Measurements from ENCODE around the gene TSPAN5.

Gene TSPAN5

DNA sequence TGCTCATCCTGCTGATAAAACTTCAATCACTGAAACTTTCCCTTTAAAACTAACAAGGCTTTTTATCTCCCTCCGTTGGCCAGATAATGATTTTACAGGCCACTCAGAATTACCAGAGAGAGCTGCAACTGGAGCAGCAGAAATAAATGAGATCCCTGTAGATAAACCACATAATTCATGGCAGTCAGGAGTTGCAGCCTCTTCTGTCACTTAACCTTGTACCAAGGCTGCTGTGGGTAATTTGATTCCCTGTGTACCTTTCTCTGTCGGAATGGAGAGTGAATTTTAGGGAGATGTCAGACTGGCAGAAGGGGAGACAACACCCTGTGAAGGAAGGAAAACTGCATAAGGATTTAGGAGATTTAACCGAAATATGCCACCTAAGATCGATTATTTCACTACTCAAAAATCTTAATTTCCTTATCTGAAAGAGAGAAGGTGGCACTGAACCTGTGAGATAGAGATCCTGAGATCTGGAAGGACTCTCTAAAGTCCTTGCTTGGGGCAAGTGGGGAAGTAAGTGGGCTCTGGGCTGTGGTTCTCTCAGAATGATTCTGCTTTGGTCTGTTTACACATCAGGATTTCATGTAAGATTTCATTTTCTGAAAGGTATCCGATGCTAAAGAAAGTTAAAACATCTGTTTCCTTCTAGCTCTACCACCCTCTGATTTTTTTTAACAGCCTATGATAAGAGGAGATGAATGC, 14.3 kb upstream of the TSPAN5 start:
- no peak for DNase-seq

DNA sequence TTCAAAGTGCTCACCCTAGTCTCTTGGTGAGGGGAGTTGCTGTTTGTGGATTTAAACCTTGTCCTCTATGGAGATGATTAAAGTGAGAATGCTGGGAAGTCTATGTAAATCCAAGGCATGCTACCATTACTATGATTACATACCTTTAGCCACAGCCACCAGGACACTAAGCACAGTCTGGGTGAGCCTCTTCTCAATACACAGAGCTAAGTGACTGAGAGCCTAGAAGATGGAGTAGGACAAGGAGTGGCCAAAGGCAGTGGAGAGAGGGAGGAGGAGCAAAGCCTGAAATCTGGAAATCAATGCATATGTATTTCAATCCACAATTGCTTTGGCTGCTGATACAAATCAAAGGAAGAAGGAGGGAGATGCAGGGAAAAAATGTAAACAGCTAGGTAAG, 12.7 kb upstream of the TSPAN5 start:
- DNase-seq: no peak

DNA sequence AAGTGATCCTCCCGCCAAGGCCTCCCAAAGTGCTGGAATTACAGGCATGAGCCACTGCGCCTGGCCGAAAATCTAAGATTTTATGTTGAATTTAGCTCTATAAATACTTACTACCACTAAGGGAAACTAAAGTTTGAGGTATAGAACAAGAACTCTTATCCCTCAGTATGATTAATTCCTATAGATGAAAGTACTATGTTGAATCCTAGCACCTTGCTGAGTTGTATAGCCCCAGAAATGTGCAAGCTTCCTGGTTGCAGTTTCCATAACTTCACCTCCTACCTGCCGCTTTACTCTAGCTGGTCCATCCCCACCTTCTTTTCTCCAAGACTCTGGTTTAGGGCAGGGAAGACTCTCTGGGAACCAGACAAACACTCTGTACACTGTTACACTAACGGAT, 11.8 kb upstream of the TSPAN5 start:
- DNase-seq: no peak

DNA sequence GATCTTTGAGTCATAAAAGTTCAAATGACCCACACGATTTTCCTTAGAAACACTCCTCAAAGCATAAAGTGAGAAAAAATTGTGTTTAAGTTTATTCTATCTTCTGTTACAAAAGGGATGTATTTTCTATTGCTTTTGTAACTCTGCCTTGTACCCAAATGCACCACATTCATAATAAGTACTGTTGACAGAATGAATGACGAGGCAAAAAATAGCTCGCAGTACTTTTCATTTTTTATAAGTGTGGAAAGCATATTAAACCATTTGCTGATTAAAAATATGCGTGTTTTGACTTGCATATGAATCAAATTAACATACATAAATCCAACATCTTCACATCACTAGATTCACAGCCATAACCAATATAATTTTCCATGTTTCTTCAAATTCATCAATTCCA, 11.2 kb upstream of the TSPAN5 start:
- DNase-seq: no peak

DNA sequence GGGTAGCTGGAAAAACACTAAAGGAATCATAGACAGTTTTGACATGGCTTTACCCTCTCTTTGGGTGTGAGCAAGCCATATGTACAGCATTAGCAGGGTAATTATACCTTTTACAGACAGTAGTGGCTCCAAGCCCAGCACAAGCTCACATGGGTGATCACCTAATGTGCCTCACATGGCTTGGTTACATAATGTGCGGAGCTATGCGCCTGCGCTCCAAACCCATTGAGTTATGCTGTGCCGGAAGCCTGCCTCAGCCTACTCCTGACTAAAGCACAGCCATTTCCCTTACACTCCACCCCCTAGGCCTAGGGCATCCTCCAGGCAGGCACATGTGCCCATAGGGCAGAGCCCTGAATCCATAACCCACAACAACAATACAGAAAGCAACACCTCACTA, 6.5 kb upstream of the TSPAN5 start:
- no peak for DNase-seq

DNA sequence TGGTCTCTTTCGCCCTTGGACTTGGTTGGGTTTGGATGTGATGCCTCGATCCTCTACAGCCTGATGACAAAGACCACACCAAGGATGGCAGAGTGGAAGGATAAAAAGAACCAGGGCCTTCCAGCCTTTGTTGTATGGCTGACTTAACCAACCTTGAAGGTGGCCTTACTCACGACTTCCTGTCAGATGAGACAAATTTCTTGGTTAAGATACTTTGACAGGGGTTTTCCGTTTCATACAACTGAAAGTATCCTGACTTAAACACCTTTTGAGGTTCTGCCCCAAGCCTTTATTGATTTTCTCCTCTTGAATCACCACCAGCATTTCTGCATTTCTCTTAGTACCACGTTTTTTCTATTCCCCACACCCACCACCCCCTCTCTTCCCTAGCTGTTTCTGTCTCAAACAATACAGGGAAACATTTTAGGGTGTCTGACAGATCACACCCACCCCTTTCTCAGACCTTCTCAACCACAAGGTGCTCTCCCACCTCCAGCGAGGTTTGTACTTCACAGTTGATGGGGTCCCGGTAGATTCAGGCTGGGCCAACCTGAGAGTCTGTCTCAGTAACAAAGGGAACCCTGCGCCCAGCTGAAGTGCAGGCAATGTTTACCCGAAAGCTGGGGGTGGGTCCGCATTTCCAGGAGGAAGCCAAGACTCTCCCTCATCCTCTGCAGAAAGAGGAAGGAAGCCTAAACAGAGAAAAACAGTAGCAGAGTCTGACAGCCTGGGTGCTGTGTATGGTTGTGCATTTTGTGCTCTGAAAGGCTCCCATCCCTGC, 5.0 kb upstream of the TSPAN5 start:
- peak; percentile 54 for DNase-seq

DNA sequence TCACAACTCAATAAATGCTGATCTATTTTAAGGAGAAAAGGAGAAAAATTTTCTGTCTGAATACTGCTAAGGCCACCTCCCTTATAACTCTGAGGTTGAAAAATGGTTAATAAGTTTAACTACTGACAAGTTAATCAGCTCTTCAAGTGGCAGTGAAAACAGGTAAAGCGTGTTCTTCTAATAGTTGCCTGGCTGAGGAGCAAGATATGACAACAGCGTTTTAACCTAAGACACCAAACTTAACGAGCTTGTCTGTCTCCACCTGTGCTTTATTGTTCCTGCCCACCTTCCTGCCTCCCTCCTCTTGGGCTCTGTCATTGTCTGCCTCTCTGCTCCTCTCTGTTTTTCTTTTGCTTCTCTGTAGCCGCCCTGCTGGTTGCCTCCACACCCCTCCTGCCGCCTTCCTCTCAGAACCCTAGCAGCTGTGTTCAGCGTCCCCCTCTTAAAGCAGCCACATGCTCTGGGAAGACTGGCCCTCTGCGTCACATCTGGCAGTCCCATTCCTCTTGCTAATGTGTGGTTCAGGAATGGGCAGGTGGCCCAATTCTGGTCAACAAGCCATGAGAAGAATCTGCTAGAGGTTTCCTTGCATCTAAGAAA, 4.3 kb upstream of the TSPAN5 start:
- peak; percentile 59 for DNase-seq

DNA sequence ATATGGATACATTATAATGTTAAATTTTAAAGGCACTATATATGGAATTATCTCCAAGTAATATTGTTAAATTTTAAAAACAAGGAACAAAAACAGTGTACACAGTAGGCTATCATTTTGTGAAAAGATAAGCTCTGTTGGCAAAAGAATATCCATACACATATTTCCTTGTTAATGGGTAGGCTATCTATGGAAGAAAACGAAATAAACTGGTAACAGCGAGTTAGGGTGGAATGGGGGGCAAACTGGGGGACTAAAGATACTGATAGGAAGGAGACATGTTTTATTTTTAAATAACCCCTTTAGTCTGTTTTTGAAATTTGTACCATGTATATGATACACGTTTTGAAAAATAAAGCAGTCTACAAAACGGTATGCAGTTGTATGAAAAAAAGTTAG, 3.6 kb upstream of the TSPAN5 start:
- DNase-seq: no peak

DNA sequence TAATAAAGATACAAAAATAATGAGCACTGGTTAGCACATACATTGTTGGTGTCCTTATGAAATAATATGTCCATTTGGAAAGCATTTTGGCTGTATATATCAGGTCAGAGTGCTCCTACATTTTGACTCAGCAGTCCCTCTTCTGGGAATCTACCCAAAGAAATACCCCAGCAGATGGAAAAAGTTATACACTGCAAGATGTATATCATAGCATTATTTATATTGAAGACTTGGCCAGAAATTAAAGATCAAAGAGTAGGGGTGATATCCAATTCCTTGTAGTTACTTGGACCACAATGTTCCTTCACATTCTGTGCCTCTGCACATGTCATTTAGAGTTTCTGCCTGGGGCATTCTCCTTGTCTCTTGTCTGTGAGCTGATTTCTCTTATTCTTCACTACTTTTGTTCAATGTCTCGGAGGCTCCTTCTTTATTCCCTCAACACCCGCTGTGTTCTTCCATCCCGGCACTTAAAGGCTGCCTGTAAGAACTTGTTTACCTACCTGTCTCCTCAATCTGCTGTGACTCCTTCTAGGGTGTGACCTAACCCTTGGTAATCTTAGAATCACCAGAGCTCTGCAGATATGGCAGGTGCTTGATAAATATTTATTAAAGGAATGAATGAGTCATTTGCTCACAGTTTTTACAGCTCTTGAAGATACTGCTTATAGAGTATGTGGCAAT, 3.1 kb upstream of the TSPAN5 start:
- DNase-seq: no peak

DNA sequence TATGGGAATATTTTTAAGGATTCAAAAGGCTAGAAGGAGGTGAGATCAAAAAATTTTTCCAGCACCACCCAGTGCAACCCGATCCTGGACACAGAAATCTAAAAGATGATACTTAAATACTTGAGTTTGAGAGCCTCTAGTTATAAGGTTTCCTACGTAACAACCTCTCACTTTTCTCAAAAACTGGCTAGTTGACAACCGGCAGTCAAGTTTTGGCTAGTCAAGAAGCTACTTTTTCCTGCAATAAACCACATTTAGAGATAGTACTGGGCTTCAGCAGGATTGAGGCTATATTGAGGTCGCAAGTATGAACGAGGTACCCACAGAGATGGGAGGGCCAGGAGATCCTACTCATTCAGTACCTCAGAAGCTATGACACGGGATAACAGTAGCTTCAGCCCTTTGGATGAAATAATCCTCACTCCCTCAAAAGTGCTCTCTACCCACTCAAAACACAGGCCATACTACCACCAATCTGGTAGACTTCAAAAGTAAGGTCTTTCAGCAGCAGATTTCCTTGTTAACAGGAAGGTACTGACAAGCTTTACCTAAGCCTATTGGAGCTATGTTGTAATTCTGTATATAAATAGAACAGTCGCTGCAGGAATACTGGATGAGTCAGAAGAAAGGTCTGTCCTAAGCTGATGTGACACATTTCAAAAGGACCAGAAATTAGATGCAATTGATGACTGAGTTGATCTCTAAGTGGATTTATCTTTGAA, 1.5 kb upstream of the TSPAN5 start:
- DNase-seq: no peak

DNA sequence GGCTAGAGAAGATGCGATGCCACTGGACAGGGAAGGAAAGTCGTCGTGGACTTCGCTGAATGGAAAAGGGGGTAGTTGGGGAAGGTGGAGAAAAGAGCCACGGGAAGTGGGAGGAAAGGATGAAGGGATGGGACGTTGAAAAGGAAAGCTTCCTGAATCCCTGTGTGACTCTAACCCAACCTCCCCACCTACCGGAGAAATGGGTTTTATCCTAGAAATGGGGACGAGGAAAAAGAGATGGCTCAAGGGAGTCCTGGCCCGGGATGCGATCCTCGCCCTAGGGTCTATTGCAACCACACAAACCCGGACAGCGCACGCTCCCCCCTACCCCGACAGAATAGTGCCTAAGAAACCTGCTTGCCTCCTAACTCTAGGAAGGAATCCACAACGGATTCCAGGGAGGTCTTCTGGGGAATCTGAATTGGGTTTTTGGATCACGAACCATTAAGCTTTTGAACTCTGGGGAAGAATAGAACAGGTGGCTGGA, 738 bp upstream of the TSPAN5 start:
- no peak for DNase-seq

DNA sequence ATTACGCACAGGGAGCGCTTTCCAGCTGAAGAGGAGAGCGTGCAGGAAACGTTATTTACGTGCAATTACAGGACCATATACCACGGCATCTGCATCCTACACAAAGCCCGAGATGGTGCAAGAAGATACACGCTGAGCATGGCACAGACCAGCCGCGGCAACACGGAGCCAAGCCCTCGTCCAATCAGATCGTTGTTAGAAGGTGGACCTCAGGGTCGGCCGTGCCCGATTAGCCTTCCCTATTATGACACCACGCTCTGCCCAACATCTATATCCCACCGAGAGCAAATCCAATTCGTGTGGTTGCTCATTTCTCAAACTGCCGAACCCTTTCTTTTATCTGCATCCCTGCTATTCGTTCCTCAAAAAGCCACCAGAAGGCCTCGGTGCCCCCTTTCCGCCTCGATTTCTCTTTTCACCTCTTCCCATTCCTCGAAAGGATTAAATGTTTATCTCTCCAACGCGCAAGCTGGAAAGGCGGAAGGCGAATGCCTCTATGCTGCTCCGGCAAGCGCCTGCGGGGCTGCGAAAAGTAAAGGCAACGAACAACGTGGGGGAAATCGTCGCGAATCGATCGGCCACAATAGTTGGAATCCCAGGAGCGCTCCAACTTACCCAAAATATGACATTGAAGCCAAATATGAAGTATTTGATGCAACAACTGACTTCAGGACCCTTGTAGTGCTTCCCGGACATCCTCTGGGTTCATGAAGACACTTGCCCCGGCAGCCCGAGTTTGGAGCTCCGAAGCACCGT, 702 bp downstream of the TSPAN5 start:
- DNase-seq: peak; percentile 52

DNA sequence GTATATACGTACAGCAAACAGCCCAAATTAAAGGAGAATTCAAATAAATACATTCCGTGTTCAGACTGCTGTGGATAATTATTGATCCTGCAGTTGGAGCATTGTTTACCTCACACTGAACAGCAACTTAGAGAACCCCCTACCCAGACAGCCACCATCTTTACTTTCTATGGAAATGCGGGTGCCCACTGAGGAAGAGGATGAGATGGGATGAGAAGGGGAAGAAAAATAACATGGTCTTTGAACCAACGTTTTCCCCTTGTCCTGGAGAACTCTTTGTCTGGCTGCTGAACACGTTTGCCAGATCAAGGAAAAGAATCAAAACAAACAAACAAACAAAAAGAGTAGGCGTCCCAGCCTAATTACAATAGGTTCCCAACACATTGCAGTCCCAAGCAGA, 1.5 kb downstream of the TSPAN5 start:
- no peak for DNase-seq

DNA sequence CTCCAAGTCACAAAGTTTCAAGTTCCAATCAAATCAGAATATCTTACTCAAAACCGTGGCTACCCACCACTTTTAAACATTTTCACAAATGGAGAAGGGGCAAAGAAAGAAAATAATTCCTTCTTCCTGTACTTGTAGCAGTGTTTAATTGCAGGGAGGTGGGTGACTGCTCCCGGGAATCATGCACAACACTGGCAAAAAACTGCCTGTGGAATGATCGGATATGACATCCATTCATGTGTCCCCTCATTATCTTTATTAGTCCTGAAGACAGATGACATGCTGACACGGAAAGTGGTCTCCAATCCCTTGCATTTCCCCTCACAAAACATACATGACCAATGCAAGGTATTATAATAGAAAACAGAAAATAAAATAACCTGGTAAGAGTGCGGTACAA, 2.0 kb downstream of the TSPAN5 start:
- DNase-seq: no peak

DNA sequence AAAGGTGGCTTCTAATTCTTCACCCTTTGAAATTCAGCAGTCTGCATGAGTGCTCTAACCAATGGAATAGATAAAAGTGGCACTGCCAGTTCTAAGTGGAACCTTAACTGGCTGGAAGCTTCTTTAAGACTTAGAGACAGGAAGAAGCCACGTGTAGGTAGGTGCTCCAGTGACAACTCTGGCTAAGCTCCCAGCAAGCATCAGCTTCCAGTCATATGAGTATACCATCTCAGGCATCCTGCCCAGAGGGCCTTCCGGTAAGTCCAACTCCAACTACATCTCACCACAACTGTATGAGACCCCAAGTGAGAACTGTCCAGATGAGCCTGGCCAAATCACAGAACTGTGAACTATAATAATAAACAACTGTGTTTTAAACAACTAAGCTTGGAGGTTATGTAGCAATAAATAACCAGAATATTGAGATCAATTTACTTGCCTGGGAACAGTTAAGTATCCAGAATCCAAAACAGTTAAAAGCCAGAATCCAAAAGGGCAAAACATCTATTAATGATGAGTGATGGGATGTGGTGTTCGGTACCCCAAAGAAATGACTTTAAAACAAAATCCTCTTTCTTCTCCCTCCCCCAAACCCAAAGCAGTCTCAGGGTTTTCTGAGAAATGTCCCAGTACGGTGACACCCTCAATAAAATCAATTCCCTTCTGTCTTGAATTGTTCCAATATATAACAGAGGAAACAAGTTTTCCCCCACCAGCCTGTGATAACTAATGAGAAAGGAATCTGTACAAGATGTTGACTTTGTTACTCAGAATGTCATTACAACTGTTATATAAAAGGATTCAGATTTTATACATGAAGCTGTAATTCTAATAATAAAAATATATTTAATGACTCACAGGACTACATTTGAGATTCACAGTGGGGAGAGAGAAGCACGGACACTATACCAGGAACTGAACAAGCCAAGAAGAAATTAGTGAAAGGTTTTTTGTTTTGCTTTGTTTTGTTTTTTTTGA, 4.2 kb downstream of the TSPAN5 start:
- DNase-seq: no peak

DNA sequence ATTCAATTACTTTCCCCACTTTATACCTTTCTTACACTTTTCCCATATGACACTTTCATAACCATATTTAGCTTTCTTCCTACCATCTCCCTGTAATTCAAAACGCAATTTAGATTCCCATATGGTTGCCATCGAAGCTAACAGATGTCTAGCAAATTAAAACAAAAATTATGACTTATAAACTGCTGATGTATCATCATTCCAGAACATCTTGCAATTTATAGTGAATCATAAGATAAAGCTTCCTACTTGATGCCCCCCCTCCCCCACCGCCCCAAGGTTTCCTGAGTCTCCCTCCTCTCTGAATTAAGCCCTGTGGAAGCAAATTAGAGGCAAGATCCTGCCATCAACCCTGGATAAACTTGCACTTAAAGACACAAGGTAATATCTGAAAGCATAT, 5.4 kb downstream of the TSPAN5 start:
- no peak for DNase-seq

DNA sequence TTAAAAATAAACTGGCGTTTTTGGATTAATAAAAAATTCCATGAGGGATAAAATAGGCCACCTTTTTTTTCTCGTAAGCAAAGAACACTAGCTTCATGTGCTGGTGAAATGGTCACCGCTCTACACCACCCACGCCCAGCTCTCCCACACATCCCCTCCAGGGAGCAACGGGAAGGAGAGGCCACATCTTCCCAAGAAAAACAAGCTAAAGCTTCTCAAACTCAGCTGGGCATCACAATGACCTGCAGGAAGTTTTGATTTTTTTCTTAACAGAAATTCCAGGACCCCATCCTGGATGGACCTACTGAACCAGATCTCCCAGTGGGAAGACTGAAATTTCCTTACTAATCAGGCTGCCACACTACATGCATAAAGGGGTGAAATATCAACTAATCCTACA, 9.8 kb downstream of the TSPAN5 start:
- DNase-seq: no peak

DNA sequence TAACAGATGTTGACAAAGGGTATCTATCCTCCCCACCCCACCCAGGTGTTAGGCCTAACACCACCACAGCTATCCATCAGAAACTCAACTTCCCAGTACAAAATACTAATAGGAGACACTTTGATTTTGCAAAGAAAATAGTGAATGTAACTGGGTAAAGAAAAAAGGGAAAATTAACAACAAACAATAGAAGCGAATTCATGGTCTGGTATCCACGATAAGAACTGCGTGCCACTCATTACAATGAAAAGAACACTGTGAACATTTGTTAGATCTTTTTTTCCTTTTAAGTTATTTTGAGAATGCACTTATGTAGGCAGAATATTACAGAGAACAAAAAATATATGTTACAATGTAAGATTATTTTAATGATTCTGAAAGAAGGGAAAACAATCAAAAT, 12.0 kb downstream of the TSPAN5 start:
- DNase-seq: no peak

DNA sequence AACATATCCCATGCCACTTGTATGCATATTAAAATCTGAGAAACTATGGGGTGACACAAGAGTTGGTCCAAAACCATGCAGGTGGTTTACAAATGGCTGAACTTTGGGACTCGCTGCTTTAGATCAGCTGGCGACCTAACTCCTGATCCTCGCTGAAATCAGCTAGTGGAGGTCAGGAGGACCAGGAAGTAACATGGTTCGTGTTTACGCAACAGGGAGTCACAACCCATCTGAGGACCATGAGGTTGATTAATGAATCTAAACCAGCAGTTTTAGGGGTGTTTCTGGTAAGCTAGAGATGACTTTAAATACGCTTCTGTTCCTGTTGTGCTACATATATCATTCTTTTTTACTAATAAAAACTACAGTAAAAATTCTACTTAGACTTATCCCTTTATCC, 12.9 kb downstream of the TSPAN5 start:
- no peak for DNase-seq

DNA sequence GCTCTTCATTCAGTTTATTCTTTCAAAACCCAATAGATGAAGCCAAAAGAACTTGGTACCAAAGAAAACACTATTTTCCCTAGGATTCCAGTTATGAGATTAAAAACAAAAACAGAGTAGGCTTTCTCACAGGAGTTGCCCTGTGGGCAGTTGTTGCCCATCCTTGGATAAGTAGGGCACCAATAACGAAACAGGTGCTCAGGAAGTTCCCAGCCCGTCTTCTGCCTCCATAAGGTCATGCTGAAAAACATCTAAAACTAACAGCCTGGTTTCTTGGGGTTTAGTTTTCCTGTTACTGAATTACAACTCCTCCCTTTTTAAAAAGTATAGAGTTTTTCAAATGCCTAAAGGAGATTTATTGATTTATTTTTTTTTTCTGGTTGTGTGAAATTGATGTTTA, 14.7 kb downstream of the TSPAN5 start:
- peak; percentile 17 for DNase-seq

DNA sequence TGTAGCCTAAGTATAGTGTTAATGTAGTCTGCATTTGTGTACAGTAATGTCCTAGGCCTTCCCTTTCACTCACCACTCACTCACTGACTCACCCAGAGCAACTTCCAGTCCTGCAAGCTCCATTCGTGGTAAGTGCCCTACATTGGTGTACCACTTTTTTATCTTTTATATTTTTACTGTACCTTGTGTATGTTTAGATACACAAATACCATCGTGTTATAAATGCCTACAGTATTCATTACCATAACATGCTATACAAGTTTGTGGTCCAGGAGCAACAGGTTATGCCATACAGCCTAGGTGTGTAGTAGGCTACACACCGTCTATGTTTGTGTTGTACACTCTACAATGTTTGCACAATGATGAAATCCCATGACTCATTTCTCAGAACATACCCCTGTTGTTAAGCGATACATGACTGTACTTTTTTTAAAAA, 15.4 kb downstream of the TSPAN5 start:
- peak; percentile 23 for DNase-seq
